HEK293T (cell line): ENCODE data around the gene LAX1.

Experiments used
- CTCF ChIA-PET: fragments of 350-600 bp; formaldehyde crosslinking; extraction: SDS; loops from one replicate; lab custom pipeline; 2021; ENCODE audit warnings: antibody characterized with exemption, inconsistent platforms; lab: Yijun Ruan, JAX
- POLR2A ChIA-PET: fragments of 350-600 bp; formaldehyde crosslinking; extraction: SDS; loops from one replicate; lab custom pipeline; 2020; ENCODE audit warnings: antibody characterized with exemption, inconsistent platforms; lab: Yijun Ruan, JAX
- DNase-seq: peaks from one replicate; pipeline ENCODE4 v3.0.0; 2012; ENCODE audit warnings: mixed read lengths; ENCODE audit errors: extremely low spot score
- ARNT ChIP-seq: fragments of 450-650 bp; IDR thresholded peaks from 2 replicates; pipeline ENCODE4 v1.6.1; 2017; ENCODE audit warnings: mild to moderate bottlenecking
- BHLHE40 ChIP-seq: fragments of 450-650 bp; IDR thresholded peaks from 2 replicates; pipeline ENCODE4 v1.6.1; 2016; ENCODE audit warnings: mild to moderate bottlenecking, moderate library complexity, borderline replicate concordance
- CTBP1 ChIP-seq: fragments of 450-650 bp; IDR thresholded peaks from 2 replicates; pipeline ENCODE4 v1.6.1; 2016; ENCODE audit warnings: borderline replicate concordance
- ELF4 ChIP-seq: fragments of 450-650 bp; IDR thresholded peaks from 2 replicates; pipeline ENCODE4 v1.6.1; 2017; ENCODE audit warnings: antibody characterized with exemption
- FOXA1 ChIP-seq: fragments of 450-650 bp; IDR thresholded peaks from 2 replicates; pipeline ENCODE4 v1.6.1; 2016; ENCODE audit warnings: mild to moderate bottlenecking
- FOXK2 ChIP-seq: fragments of 450-650 bp; IDR thresholded peaks from 2 replicates; pipeline ENCODE4 v1.6.1; 2016; ENCODE audit warnings: mild to moderate bottlenecking
- FOXM1 ChIP-seq: fragments of 450-650 bp; IDR thresholded peaks from 2 replicates; pipeline ENCODE4 v1.6.1; 2017; ENCODE audit warnings: mild to moderate bottlenecking, borderline replicate concordance
- HDGF ChIP-seq: fragments of 450-650 bp; IDR thresholded peaks from 2 replicates; pipeline ENCODE4 v1.6.1; 2017; ENCODE audit warnings: antibody characterized with exemption, borderline replicate concordance
- L3MBTL2 ChIP-seq: fragments of 450-650 bp; conservative IDR thresholded peaks from 2 replicates; pipeline ENCODE4 v1.6.1; 2016; ENCODE audit warnings: mild to moderate bottlenecking
- LEF1 ChIP-seq: fragments of 450-650 bp; IDR thresholded peaks from 2 replicates; pipeline ENCODE4 v1.6.1; 2017; ENCODE audit warnings: mild to moderate bottlenecking, borderline replicate concordance
- NFRKB ChIP-seq: fragments of 450-650 bp; IDR thresholded peaks from 2 replicates; pipeline ENCODE4 v1.6.1; 2016; ENCODE audit warnings: mild to moderate bottlenecking, moderate library complexity
- PKNOX1 ChIP-seq: fragments of 450-650 bp; IDR thresholded peaks from 2 replicates; pipeline ENCODE4 v1.6.1; 2016
- SP1 ChIP-seq: fragments of 450-650 bp; IDR thresholded peaks from 2 replicates; pipeline ENCODE4 v1.6.1; 2017
- SUZ12 ChIP-seq: fragments of 450-650 bp; IDR thresholded peaks from 2 replicates; pipeline ENCODE4 v1.6.1; 2016; ENCODE audit warnings: mild to moderate bottlenecking
- TARDBP ChIP-seq: fragments of 450-650 bp; IDR thresholded peaks from 2 replicates; pipeline ENCODE4 v1.6.1; 2016
- ZNF384 ChIP-seq: fragments of 450-650 bp; IDR thresholded peaks from 2 replicates; pipeline ENCODE4 v1.6.1; 2016

The LAX1 gene

GRCh38 chr1:203765029-203765837 is at the start of gene LAX1:
Gene LAX1, plus strand, starts transcription at chr1:203765183. Its CDS starts 383 bp downstream, at chr1:203765566.
- CTCF ChIA-PET = interaction anchor here (1.0 kb wide), 1 partner anchor 64 kb away, joined by 3 read pairs; no protein-coding TSS in a partner anchor
- TF ChIP-seq SUZ12 (no peak), FOXA1 (no peak), FOXM1 (no peak), NFRKB (no peak), BHLHE40 (no peak), HDGF (no peak), SP1 (no peak), CTBP1 (no peak), TARDBP (no peak), LEF1 (no peak), L3MBTL2 (no peak), ELF4 (no peak), ARNT (no peak)
- POLR2A ChIA-PET = interaction anchor here (0.5 kb wide), 1 partner anchor 26 kb away, joined by 3 read pairs; no protein-coding TSS in a partner anchor
- DNase-seq = no peak

GRCh38 chr1:203717120-203717519 is 47.9 kb upstream of the LAX1 start:
- ChIA-PET POLR2A (no interaction called here), CTCF (no interaction called here)
- no peak for DNase-seq
- no peak for TF ChIP-seq FOXA1
- no peak for TF ChIP-seq HDGF
- no peak for TF ChIP-seq BHLHE40
- TF ChIP-seq TARDBP = no peak
- TF ChIP-seq L3MBTL2 = no peak
- no peak for TF ChIP-seq NFRKB
- TF ChIP-seq SUZ12 = no peak
- no peak for TF ChIP-seq SP1
- no peak for TF ChIP-seq PKNOX1
- TF ChIP-seq CTBP1 = no peak
- no peak for TF ChIP-seq FOXK2
- TF ChIP-seq ARNT = no peak

- ChIA-PET CTCF (no interaction called here), POLR2A (no interaction called here)
- no peak for DNase-seq
- TF ChIP-seq FOXK2 (no peak), ZNF384 (no peak), FOXA1 (no peak), SUZ12 (no peak), TARDBP (no peak), L3MBTL2 (no peak), ARNT (no peak), CTBP1 (no peak), PKNOX1 (no peak), FOXM1 (no peak), BHLHE40 (no peak), HDGF (no peak)
Observed at GRCh38 chr1:203720242-203720641, 44.7 kb upstream of the LAX1 start.

- POLR2A ChIA-PET = no interaction called here
- DNase-seq = no peak
- CTCF ChIA-PET = no interaction called here
- TF ChIP-seq L3MBTL2 = no peak
- no peak for TF ChIP-seq HDGF
- TF ChIP-seq FOXM1 = no peak
- TF ChIP-seq BHLHE40 = no peak
- no peak for TF ChIP-seq PKNOX1
- no peak for TF ChIP-seq NFRKB
- no peak for TF ChIP-seq FOXA1
- TF ChIP-seq LEF1 = no peak
- no peak for TF ChIP-seq SP1
- no peak for TF ChIP-seq ARNT
- no peak for TF ChIP-seq CTBP1
- TF ChIP-seq ELF4 = no peak
- TF ChIP-seq ZNF384 = no peak
- TF ChIP-seq SUZ12 = no peak
- TF ChIP-seq FOXK2 = no peak
Observed at GRCh38 chr1:203722909-203723308, 42.1 kb upstream of the LAX1 start.

GRCh38 chr1:203726417-203726867 is 38.5 kb upstream of the LAX1 start:
- ChIA-PET CTCF (no interaction called here), POLR2A (no interaction called here)
- TF ChIP-seq SUZ12 = no peak
- no peak for TF ChIP-seq TARDBP
- DNase-seq = no peak
